Activated T-helper 1 cell treated with Interleukin-2 at 50 U/mL for 16 hours (primary cell): ENCODE results near the gene CD74.
A peak's percentile ranks its signal among the peaks of the same experiment; 100 is the strongest.

ENCODE experiments used
- DNase-seq: peaks from one replicate; pipeline ENCODE4 v3.0.0-alpha.2; 2020; ENCODE audit warnings: low read depth

CD74 gene

DNA sequence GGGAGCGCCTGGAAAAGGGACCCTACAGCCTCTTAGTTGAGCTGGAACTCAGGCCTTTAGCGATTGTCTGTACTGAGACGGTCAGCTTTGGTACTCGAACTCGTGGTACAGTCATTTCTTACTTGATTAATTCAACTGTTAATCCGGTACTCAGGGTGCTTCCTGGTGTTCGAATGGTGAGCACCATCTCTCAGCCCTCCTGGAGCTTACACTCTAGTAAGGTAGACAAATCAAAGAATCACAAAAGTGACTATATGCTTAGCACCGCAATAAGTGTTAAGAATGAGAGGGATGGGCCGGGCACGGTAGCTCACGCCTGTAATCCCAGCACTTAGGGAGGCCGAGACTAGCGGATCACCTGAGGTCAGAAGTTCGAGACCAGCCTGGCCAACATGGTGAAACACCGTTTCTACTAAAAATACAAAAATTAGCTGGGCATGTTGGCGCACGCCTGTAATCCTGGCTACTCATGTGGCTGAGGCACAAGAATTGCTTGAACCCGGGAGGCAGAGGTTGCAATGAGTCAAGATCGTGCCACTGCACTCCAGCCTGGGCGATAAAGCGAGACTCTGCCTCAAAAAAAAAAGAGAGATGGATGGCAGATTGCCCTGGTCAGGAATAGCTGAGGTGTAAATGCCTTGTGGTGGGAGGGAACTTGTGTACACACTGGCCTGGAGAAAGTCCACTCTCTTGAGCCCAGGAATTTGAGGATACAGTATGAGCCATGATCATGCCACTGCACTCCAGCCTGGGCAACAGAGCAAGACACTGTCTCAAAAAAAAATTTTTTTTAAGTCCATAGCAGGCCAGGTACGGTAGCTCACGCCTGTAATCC lies 54.2 kb downstream of the CD74 start:
- no peak for DNase-seq

DNA sequence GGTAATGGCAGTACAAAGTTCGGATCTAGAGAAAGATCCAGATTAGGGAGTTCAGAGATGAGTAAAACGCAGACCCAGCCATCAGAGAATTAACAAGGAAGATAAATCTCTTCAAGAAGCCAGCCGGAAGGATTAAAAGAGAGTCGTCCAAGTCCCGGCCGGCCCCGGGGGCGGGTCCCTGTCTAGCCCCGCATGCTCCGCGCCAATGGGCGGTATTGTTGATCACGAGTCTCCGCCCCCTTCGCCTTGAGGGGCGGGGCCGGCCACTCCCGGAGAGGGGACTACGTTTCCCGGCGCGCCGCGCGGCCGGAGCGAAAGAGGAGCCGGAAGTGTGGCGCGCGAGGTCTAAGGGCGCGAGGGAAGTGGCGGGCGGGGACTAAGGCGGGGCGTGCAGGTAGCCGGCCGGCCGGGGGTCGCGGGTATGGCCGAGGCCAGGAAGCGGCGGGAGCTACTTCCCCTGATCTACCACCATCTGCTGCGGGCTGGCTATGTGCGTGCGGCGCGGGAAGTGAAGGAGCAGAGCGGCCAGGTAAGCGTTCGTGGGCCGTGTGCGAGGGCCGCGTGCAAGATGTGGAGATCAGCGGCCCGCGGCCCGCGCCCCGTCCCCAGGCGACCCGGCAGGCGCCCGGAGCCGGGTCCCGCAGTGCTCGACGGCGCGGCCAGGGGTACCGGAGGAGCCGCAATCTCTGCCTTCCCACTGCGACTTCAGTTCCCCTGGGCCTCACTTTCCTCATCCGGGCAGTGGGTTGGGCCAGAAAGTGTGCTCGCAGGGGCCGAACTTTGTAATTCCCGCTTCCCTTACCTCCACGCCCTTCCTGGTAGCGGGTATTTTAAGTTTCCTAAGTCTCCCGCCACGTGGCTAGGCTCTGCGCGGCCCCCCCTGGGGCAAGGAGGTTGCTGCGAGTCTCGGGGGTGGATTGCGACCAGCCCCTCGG lies 55.1 kb downstream of the CD74 start, which contains the start of gene TCOF1:
Gene TCOF1, plus strand, starts transcription at position 372 of the 935 bp plus-strand sequence. Its CDS starts 50 bp downstream, at position 422.
- DNase-seq: peak; percentile 97

GRCh38 chr5:150356575-150357294 lies 56.0 kb downstream of the CD74 start:
- DNase-seq: no peak

GRCh38 chr5:150355791-150356190 lies 56.9 kb downstream of the CD74 start:
- no peak for DNase-seq

DNA sequence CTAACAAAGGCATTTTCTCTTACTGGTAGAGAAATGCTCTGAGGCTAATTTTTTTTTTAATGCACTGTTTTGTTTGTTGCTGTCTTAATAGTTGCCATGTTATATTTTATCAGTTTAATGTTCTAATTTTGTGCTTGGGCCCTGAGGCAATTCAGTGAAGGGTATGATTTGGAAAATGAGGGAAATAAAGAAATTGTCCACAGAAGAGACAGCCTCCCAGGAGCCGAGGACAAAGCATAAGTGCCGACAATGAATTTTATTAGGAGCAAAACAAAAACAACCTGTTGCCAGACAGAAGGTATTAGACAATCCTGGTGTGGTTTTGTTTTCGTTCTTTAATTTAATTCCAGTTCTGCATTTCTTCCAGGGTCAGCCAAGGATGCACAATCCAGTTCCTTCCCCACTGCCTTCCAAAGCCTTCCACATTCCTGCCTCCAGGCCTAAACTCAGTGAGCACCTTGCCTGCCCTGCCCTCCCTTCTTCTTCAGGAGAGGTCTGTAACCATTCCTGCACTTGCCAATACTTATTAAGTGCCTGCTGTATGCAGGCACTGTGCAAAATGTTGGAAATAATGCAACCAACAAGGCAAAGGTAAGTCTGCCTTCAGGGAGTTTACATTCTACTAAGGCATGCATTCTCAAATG lies 59.6 kb downstream of the CD74 start:
- no peak for DNase-seq

- DNase-seq: no peak
Measured at GRCh38 chr5:150352244-150353031, 60.3 kb downstream of the CD74 start.
